PC-3 (cell line): ENCODE results near the gene TCF20. TPM values are rescaled to one million over a fixed set of nuclear protein-coding genes. Genes with fewer than 3 reads are reported as not detected.

Source experiments
- ATAC-seq: fragments of 200-7000 bp; cut with Tn5 transposase; 2 replicates; pipeline ENCODE4 v1.9.1; 2020; ENCODE audit warnings: mild to moderate bottlenecking, moderate library complexity
- BruUV-seq: library from RNA; stranded (reverse); fragments of 400-500 nt; replicated peaks from 2 replicates; lab custom pipeline; 2021; lab: Mats Ljungman, UMichigan
- CTCF ChIA-PET: fragments of 300-600 bp; sonication (Branson Sonifier 250); formaldehyde crosslinking; loops from one replicate; lab custom pipeline; 2022; ENCODE audit warnings: antibody characterized with exemption; lab: Charles Lee
- POLR2A ChIA-PET: fragments of 300-600 bp; sonication (Branson Sonifier 250); formaldehyde crosslinking; loops from one replicate; lab custom pipeline; 2022; ENCODE audit warnings: antibody characterized with exemption; ENCODE audit not compliant: unreplicated experiment; lab: Charles Lee
- DNase-seq: peaks from one replicate; pipeline ENCODE4 v3.0.0-alpha.2; 2015
- H2AFZ ChIP-seq: fragments of 300-600 bp; sonication (generic); 2 replicates; pipeline ENCODE4 v1.6.0; 2016; ENCODE audit warnings: antibody characterized with exemption, low read length
- H3F3A ChIP-seq: fragments of 300-600 bp; sonication (generic); one replicate; pipeline ENCODE4 v1.6.0; 2017; ENCODE audit warnings: antibody characterized with exemption, low read length, control low read depth, mild to moderate bottlenecking; ENCODE audit not compliant: unreplicated experiment
- H3K27ac ChIP-seq: fragments of 300-600 bp; sonication (generic); 2 replicates; pipeline ENCODE4 v1.5.1; 2016; ENCODE audit warnings: mild to moderate bottlenecking, low read length
- H3K27me3 ChIP-seq: fragments of 300-600 bp; sonication (generic); 2 replicates; pipeline ENCODE4 v1.6.1; 2016; ENCODE audit warnings: low read length, mixed read lengths
- H3K36me3 ChIP-seq: fragments of 300-600 bp; sonication (generic); 2 replicates; pipeline ENCODE4 v1.6.1; 2016; ENCODE audit warnings: low read depth, mixed run types, low read length, mixed read lengths
- H3K4me1 ChIP-seq: fragments of 300-600 bp; sonication (generic); 2 replicates; pipeline ENCODE4 v1.5.1; 2016; ENCODE audit warnings: low read length; ENCODE audit not compliant: insufficient read depth
- H3K4me2 ChIP-seq: fragments of 300-600 bp; sonication (generic); 2 replicates; pipeline ENCODE4 v1.6.0; 2016; ENCODE audit warnings: low read length
- H3K4me3 ChIP-seq: fragments of 300-600 bp; sonication (generic); 2 replicates; pipeline ENCODE4 v1.5.1; 2016; ENCODE audit warnings: mild to moderate bottlenecking, low read length, mixed read lengths
- H3K79me2 ChIP-seq: fragments of 300-600 bp; sonication (generic); 2 replicates; pipeline ENCODE4 v1.6.1; 2017; ENCODE audit warnings: low read length, mixed read lengths
- H3K9ac ChIP-seq: fragments of 300-600 bp; sonication (generic); 2 replicates; pipeline ENCODE4 v1.6.0; 2016; ENCODE audit warnings: mild to moderate bottlenecking, low read length
- H3K9me2 ChIP-seq: fragments of 300-600 bp; sonication (generic); replicated peaks from 2 replicates; pipeline ENCODE4 v1.6.1; 2016; ENCODE audit warnings: mixed run types, low read length, mixed read lengths
- H3K9me3 ChIP-seq: fragments of 300-600 bp; sonication (generic); 2 replicates; pipeline ENCODE4 v1.6.1; 2016; ENCODE audit warnings: low read length, mixed read lengths
- H4K20me1 ChIP-seq: fragments of 300-600 bp; sonication (generic); 2 replicates; pipeline ENCODE4 v1.6.1; 2016; ENCODE audit warnings: low read length, mixed read lengths
- CTCF ChIP-seq: fragments of 300-600 bp; sonication (generic); conservative IDR thresholded peaks from 2 replicates; pipeline ENCODE4 v1.5.1; 2017; ENCODE audit warnings: antibody characterized with exemption, low read depth, mild to moderate bottlenecking, low read length
- EZH2 ChIP-seq: fragments of 300-600 bp; sonication (generic); IDR thresholded peaks from one replicate; pipeline ENCODE4 v1.6.1; 2017; ENCODE audit warnings: antibody characterized with exemption, mild to moderate bottlenecking, low read length; ENCODE audit not compliant: unreplicated experiment
- EZH2phosphoT487 ChIP-seq: fragments of 300-600 bp; sonication (generic); IDR thresholded peaks from 2 replicates; pipeline ENCODE4 v1.6.1; 2018; ENCODE audit warnings: mild to moderate bottlenecking, antibody characterized with exemption, low read length, borderline replicate concordance
- intact Hi-C: fragments of 100-400 bp; cut with micrococcal nuclease; formaldehyde crosslinking; loops from 2 replicates; pipeline ENCODE4 v1.9.0; 2023
- total RNA-seq: library from RNA; depleted of rRNA; stranded (reverse); fragments of >200 nt; gene quantifications from 2 replicates; pipeline ENCODE4 v1.2.3, GENCODE V29; 2014

TCF20 gene
- total RNA-seq, 1 experiment from 2014 or later = 36.0 TPM

- no peaks in the 10 kb centered on the region for H3K79me2 ChIP-seq
- H3F3A ChIP-seq = no peaks in the 10 kb centered on the region
- intact Hi-C loops = no loop called here
- H2AFZ ChIP-seq = no peak overlapping the region
- H3K27ac ChIP-seq = no peak overlapping the region
- TF ChIP-seq EZH2 (no peak), EZH2phosphoT487 (no peak), CTCF (no peak)
- no peak overlapping the region for H3K9ac ChIP-seq
- POLR2A ChIA-PET = no interaction called here
- ATAC-seq (no peak), DNase-seq (no peak)
- H3K4me2 ChIP-seq = no peak overlapping the region
- H3K4me3 ChIP-seq = no peak overlapping the region
- no peaks in the 10 kb centered on the region for H3K4me1 ChIP-seq
- H3K9me3 ChIP-seq = no peaks in the 10 kb centered on the region
- CTCF ChIA-PET = no interaction called here
- H4K20me1 ChIP-seq = no peaks in the 10 kb centered on the region
- no peaks in the 10 kb centered on the region for H3K27me3 ChIP-seq
- H3K9me2 ChIP-seq = no peaks in the 10 kb centered on the region
- BruUV-seq = no TSS peak
- no peaks in the 10 kb centered on the region for H3K36me3 ChIP-seq
Measured at GRCh38 chr22:42289671-42290541, 19.5 kb upstream of the TCF20 start.

DNA sequence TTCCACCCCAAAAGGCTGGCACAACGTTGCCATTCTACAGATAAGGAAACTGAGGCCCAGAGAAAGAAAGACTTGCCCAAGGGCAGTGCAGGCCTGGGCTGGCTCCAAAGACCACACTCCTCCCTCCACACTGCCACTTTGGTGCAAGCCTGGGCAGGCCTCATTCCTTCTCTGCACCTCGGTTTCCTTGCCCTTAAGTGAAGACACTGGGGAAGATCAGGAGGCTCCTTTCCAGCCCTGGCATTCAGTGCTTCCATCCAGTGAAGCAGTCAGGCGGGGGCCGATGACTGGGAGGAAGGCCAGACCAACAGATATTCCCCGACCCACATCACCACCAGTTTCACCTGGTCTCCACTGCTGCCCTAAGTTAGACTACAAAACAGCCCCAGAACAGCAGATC, 18.3 kb upstream of the TCF20 start:
- POLR2A ChIA-PET = no interaction called here
- H3K9ac ChIP-seq = no peak overlapping the region
- H3K27me3 ChIP-seq = no peaks in the 10 kb centered on the region
- no peak overlapping the region for H3K4me2 ChIP-seq
- no peak overlapping the region for H3K4me3 ChIP-seq
- no peaks in the 10 kb centered on the region for H4K20me1 ChIP-seq
- no peaks in the 10 kb centered on the region for H3K9me3 ChIP-seq
- CTCF ChIA-PET = no interaction called here
- no peak for ATAC-seq
- BruUV-seq = no TSS peak
- DNase-seq = no peak
- H3K79me2 ChIP-seq = no peaks in the 10 kb centered on the region
- no peaks in the 10 kb centered on the region for H3K36me3 ChIP-seq
- no peak for TF ChIP-seq CTCF
- TF ChIP-seq EZH2phosphoT487 = no peak
- TF ChIP-seq EZH2 = no peak
- no peak overlapping the region for H2AFZ ChIP-seq
- H3K9me2 ChIP-seq = no peaks in the 10 kb centered on the region
- H3F3A ChIP-seq = no peaks in the 10 kb centered on the region
- intact Hi-C loops = no loop called here
- no peaks in the 10 kb centered on the region for H3K4me1 ChIP-seq
- no peak overlapping the region for H3K27ac ChIP-seq
